ENCODE results near the gene C1RL. TPM values are rescaled to one million over a fixed set of nuclear protein-coding genes. Genes with fewer than 3 reads are reported as not detected.

The C1RL gene
- 21.4 and 46.4 TPM in 2 replicates for total RNA-seq (2014; rRNA removed; shearing (Covaris generic))

GRCh38 chr12:7108796-7109571 is at the start of gene C1RL:
C1RL (minus strand) TSS chr12:7109214; CDS start chr12:7109180, 34 bp downstream.
- peak; percentile 87 for DNase-seq (ENCODE audit: low spot score)

DNA sequence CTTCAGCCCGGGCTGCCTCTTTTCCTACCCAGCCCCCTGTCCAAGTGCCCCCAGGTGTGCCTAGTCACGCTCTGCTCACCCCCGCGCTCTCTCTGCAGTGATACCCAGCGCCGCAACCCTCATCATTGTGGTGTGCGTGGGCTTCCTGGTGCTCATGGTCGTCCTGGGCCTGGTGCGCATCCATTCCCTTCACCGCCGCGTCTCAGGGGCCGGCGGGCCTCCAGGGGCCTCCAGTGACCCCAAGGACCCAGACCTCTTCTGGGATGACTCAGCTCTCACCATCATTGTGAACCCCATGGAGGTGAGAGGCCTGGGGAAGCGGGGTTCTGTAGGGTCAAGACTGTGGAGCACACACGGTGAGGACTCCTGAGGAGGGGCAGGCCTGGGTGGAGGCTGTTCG is 48.4 kb upstream of the C1RL start:
- no peak for DNase-seq (ENCODE audit: low spot score)

DNA sequence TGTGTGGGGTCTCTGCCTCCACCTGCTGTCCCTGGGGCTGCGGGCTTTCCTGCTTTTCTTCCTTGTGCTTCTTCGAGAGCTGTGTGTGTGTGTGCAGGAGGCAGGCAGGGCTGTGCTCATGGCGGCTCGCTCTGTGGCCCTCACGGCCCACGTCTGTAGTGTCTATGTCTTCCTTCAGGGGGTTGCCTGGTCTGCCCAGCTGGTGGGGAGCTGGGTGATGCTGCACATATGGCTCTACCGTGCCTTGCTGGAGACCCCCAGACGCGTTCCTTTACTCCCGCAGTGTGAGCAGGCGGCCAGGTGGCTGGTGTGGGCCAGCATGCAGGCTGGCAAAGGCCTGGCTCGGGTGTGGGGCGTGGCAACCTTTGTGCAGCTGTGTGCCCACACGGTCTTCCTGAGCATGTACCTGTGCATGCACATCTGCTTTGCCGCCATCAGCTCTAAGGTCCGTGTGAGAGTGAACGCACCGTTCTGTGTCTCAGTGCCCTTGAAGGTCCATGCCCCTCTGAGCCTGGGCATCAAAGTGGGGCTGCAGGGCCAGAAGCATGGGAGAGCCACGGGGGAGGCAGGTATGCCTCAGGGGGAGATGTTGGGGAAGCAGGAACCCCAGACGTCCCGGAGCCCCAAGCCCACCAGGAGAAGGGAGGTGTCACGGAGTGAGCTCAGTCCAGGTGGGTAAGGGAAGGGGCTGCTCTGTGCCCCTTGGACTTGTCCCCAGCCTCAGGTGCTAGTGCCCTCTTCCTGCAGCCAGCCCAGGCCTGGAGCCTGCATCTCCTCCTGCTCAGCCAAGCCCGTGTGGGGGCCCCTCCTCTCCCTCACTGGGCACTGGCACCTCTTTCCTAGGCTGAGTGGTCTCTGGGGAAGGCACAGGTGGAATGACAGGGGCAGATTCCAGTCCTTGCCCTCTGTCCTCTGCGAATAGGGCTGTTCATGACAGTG is 47.5 kb upstream of the C1RL start:
- no peak for DNase-seq (ENCODE audit: low spot score)

GRCh38 chr12:7155471-7156034 is 46.5 kb upstream of the C1RL start:
- no peak for DNase-seq (ENCODE audit: low spot score)

GRCh38 chr12:7154901-7155470 is 46.0 kb upstream of the C1RL start:
- no peak for DNase-seq (ENCODE audit: low spot score)

DNA sequence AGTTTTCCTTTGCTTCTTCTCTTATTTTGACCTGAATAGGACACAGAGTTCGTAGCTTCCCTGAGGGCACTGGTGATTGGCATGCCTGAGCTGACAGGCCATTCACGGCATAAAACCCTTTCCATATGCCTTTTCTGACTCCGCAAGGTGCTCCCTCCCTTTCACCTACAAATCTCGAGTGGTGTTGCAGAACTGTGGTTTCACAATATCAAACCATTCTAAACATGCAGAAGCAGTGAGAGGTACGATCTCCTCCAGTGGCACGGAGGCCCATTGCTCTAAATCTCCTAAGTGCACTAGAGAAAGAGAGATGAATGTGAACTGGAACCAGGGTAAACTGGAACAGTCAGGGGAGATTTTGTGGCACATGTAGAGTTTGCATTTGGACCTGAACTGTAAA is 45.0 kb upstream of the C1RL start:
- DNase-seq (ENCODE audit: low spot score) = no peak

DNA sequence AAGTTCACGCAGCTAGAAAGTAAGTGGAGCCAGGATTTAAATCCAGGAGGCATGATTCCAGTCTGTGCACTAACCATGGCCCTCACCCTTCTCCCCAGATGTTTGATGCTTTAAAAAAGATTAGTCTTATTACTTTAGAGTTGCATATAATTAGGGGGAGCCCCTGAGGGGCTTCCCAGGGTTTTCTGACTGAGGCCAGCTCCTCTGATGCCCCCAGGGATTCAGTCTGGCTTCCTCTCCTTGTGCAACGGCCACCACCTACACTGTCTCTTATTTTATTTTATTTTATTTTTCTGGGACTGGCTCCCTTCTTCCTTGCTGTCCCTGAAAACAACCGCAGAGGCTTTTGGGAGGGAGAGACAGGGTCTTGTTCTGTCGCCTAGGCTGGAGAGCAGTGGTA is 43.8 kb upstream of the C1RL start:
- no peak for DNase-seq (ENCODE audit: low spot score)

DNA sequence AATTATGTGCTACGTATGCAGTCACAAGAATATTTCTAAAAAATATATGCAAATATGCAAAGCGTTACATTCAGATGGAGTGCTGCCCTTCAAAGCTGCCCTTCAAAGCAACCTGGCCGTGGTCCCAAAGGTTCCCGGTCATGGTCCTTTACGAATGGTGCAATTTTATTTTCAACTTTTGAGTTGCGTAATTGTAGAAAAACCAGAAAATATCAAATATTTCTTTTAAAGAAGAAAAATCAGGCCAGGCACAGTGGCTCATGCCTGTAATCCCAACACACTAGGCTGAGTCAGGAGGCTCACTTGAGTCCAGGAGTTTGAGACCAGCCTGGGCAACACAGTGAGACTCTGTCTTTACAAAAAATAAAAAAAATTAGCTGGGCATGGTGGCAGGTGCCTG is 42.5 kb upstream of the C1RL start:
- no peak for DNase-seq (ENCODE audit: low spot score)

- no peak for DNase-seq (ENCODE audit: low spot score)
Measured at GRCh38 chr12:7150841-7151240, 41.8 kb upstream of the C1RL start.

GRCh38 chr12:7150356-7150755 is 41.3 kb upstream of the C1RL start:
- no peak for DNase-seq (ENCODE audit: low spot score)

DNA sequence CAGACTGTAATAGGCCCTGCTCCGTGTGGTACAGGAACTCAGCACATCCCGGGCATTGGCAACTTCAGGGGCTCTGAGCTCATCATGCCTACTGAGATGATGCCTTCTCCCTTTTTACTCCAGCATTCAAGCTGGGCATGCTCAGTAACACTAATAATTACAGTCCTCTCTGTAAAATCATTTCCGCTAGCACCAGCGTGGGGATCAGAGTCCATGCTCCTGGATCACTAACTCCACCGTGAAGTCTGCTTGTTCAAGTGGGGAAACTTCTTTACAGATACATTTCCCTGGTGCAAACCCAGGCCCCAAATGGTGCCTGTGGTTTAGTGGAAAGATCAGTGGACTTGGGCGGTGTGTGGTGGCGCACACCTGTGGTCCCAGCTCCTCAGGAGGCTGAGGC is 37.9 kb upstream of the C1RL start:
- DNase-seq (ENCODE audit: low spot score) = no peak

GRCh38 chr12:7146228-7146627 is 37.2 kb upstream of the C1RL start:
- no peak for DNase-seq (ENCODE audit: low spot score)

GRCh38 chr12:7145671-7146070 is 36.7 kb upstream of the C1RL start:
- no peak for DNase-seq (ENCODE audit: low spot score)

GRCh38 chr12:7144414-7145120 is 35.6 kb upstream of the C1RL start:
- no peak for DNase-seq (ENCODE audit: low spot score)

DNA sequence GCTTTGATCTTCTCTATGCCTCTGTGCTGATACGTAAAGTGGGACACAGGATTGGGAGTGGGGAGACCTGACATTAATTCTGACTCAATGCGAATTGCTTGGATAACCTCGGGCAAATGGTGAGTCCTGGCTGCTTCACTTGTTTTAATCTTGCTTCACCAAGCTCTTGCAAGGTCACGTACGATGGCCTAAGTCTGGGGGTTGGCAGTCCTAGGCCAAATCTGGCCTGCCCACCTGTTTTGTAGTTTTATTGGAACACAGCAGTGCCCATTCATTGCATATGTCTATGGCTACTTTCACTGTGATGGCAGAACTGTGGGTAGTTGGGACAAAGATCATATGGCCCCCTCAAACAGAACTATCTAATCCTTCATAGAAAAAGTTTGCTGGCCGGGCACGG is 34.5 kb upstream of the C1RL start:
- no peak for DNase-seq (ENCODE audit: low spot score)

- DNase-seq (ENCODE audit: low spot score) = no peak
Measured at GRCh38 chr12:7142809-7143465, 33.9 kb upstream of the C1RL start.

DNA sequence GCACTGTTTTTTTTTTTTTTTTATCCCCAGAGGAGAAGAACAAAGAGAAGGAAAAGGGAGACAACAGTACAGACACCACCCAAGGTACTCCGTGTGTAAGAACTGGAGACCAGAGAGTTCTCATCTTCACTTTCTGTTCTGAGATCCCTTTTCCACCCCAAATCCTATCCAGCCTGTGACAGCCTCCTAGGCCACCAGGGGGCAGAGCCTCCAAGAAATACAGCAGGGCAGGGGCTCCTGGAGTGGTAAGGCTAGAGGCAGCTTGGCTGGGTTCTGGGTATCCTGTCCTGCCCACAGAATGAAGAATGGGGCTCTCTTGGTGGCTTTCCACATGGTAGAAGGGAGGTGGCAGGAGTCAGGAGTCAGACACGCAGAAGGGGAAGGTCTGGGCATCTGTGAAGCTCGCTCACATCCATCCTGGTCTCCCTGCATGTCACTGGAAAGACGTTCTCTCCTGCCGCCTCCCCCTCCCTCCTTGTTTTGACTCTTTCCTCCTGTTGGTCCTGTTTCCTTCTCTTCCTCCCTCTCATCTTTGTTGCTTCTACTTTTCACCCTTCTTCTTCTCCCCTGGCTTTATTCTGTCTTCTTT is 33.1 kb upstream of the C1RL start:
- peak; percentile 44 for DNase-seq (ENCODE audit: low spot score)

DNA sequence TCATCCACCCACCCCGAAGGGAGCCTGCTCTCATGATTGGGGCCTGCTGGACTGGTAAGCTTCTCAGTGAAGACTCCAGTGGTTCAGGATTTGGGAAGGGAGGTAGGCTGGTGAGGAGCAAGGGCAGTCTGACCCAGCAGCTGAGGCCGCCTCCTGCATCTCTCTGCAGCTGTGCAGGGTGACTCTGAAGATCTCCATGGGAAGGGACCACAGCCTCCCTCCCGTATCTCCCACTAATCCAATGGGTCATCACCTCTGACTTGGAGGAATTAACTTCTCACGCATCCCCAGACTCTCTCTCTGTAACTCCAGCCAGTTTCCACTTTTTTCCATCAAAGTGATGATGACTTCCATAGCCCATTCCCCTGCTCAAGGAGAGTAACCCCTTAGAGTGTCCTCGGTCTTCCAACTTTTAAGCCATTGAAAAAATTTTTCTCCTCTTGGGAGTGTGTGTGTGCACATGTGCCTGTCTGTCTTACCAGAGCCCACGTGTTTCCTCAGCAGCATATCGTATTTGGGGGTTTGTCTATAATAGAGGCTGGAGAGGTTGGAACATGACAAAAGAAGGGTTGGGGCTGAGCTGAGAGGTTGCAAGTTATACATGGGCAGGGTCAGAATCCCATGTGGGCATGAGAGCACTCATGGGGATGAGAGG is 32.5 kb upstream of the C1RL start:
- no peak for DNase-seq (ENCODE audit: low spot score)

GRCh38 chr12:7139200-7139599 is 30.2 kb upstream of the C1RL start:
- DNase-seq (ENCODE audit: low spot score) = no peak

- DNase-seq (ENCODE audit: low spot score) = no peak
Measured at GRCh38 chr12:7137908-7138307, 28.9 kb upstream of the C1RL start.

All from H4 (cell line).